ENCODE results near the gene TPD52L2. TPM values are rescaled to one million over a fixed set of nuclear protein-coding genes. Genes with fewer than 3 reads are reported as not detected.
A peak's percentile ranks its signal among the peaks of the same experiment; 100 is the strongest.

The TPD52L2 gene
- total RNA-seq, 4 donors from 2014 or later: 57.7 to 92.4 (median 59.8) TPM

- TF ChIP-seq CTCF (IDR thresholded peaks at IDR 0.05 in 4 of 5, conservative IDR thresholded peaks at IDR 0.05 in 1 of 5): no peak
- TF ChIP-seq POLR2A (IDR thresholded peaks at IDR 0.05): no peak
- Histone ChIP-seq H3K4me3 (no peak overlapping the region), H3K9me3 (no peaks in the 10 kb centered on the region), H3K27me3 (no peaks in the 10 kb centered on the region), H3K4me1 (peaks cover 0 to 7% of the 10 kb centered on the region in 2 donors), H3K36me3 (no peaks in the 10 kb centered on the region), H3K27ac (peak overlapping the region in 2 of 4 donors; percentile 11 to 18)
- intact Hi-C loops (cut with DNase I; ENCODE audit: low total_unique reads): loop anchor here (5.0 kb wide), 1 partner anchor 50 kb away; no protein-coding TSS in a partner anchor
- DNase-seq: no peak
- in situ Hi-C loops (cut with MboI; ENCODE audit: low sequenced_read_pairs in 4 of 4): no loop called here
- no peak for ATAC-seq
Observed at GRCh38 chr20:63822276-63822696, 42.8 kb upstream of the TPD52L2 start.

GRCh38 chr20:63823691-63824311 is 41.3 kb upstream of the TPD52L2 start:
- no peak overlapping the region for H3K4me3 ChIP-seq
- H3K27me3 ChIP-seq: no peaks in the 10 kb centered on the region
- H3K9me3 ChIP-seq: no peaks in the 10 kb centered on the region
- intact Hi-C loops (cut with DNase I; ENCODE audit: low total_unique reads) (loop anchor here (5.0 kb wide), 1 partner anchor 52 kb away; no protein-coding TSS in a partner anchor), in situ Hi-C loops (cut with MboI; ENCODE audit: low sequenced_read_pairs in 4 of 4) (no loop called here)
- peak overlapping the region in 1 of 4 donors; percentile 36 for H3K27ac ChIP-seq
- no peaks in the 10 kb centered on the region for H3K36me3 ChIP-seq
- DNase-seq (no peak), ATAC-seq (no peak)
- TF ChIP-seq POLR2A (IDR thresholded peaks at IDR 0.05): no peak
- TF ChIP-seq CTCF (IDR thresholded peaks at IDR 0.05 in 4 of 5, conservative IDR thresholded peaks at IDR 0.05 in 1 of 5): no peak
- H3K4me1 ChIP-seq: peaks cover 0 to 7% of the 10 kb centered on the region in 2 donors

- Histone ChIP-seq H3K4me3 (no peak overlapping the region), H3K27me3 (peaks cover 0 to 6% (median 0%) of the 10 kb centered on the region in 3 donors), H3K36me3 (no peaks in the 10 kb centered on the region), H3K4me1 (peaks cover 0 to 5% of the 10 kb centered on the region in 2 donors), H3K9me3 (no peaks in the 10 kb centered on the region), H3K27ac (peak overlapping the region in 3 of 4 donors; percentile 8 to 44 (median 29))
- intact Hi-C loops (cut with DNase I; ENCODE audit: low total_unique reads): no loop called here
- TF ChIP-seq POLR2A (IDR thresholded peaks at IDR 0.05): no peak
- DNase-seq (no peak), ATAC-seq (no peak)
- in situ Hi-C loops (cut with MboI; ENCODE audit: low sequenced_read_pairs in 4 of 4): no loop called here
Observed at GRCh38 chr20:63825331-63826118, 39.5 kb upstream of the TPD52L2 start.

- H3K36me3 ChIP-seq: no peaks in the 10 kb centered on the region
- intact Hi-C loops (cut with DNase I; ENCODE audit: low total_unique reads): no loop called here
- H3K4me3 ChIP-seq: no peak overlapping the region
- peaks cover 0 to 6% (median 0%) of the 10 kb centered on the region in 3 donors for H3K27me3 ChIP-seq
- in situ Hi-C loops (cut with MboI; ENCODE audit: low sequenced_read_pairs in 4 of 4): no loop called here
- TF ChIP-seq CTCF (IDR thresholded peaks at IDR 0.05 in 4 of 5, conservative IDR thresholded peaks at IDR 0.05 in 1 of 5) (no peak), POLR2A (IDR thresholded peaks at IDR 0.05) (no peak)
- ATAC-seq (no peak), DNase-seq (no peak)
- no peaks in the 10 kb centered on the region for H3K9me3 ChIP-seq
- H3K4me1 ChIP-seq: peaks cover 0 to 5% of the 10 kb centered on the region in 2 donors
- peak overlapping the region in 3 of 4 donors; percentile 11 to 44 (median 27) for H3K27ac ChIP-seq
Observed at GRCh38 chr20:63826753-63827152, 38.3 kb upstream of the TPD52L2 start.

GRCh38 chr20:63828124-63828523 is 36.9 kb upstream of the TPD52L2 start:
- Histone ChIP-seq H3K27me3 (peaks cover 0 to 6% (median 0%) of the 10 kb centered on the region in 3 donors), H3K27ac (peak overlapping the region in 3 of 4 donors; percentile 61 to 78 (median 69)), H3K9me3 (no peaks in the 10 kb centered on the region), H3K36me3 (no peaks in the 10 kb centered on the region), H3K4me1 (peaks cover 0 to 5% of the 10 kb centered on the region in 2 donors), H3K4me3 (peak overlapping the region in 3 of 4 donors; percentile 56 to 71 (median 59))
- ATAC-seq: no peak
- no peak for TF ChIP-seq POLR2A (IDR thresholded peaks at IDR 0.05)
- TF ChIP-seq CTCF (IDR thresholded peaks at IDR 0.05 in 4 of 5, conservative IDR thresholded peaks at IDR 0.05 in 1 of 5): no peak
- DNase-seq: no peak
- intact Hi-C loops (cut with DNase I; ENCODE audit: low total_unique reads) (no loop called here), in situ Hi-C loops (cut with MboI; ENCODE audit: low sequenced_read_pairs in 4 of 4) (no loop called here)

Measured in gastrocnemius medialis (tissue), 4 donors.